Measurements from ENCODE around the gene DNAI1.

GRCh38 chr9:34506623-34507022 lies 48.0 kb downstream of the DNAI1 start:
- TF ChIP-seq CTCF (IDR thresholded peaks at IDR 0.05 in 2 of 3, conservative IDR thresholded peaks at IDR 0.05 in 1 of 3; ENCODE audit: borderline replicate concordance in 1 of 3, insufficient read depth in 1 of 3, low read depth in 2 of 3, low read length in 2 of 3) (no peak), POLR2AphosphoS5 (IDR thresholded peaks at IDR 0.05; ENCODE audit: low read depth, low read length) (no peak), ZNF274 (IDR thresholded peaks at IDR 0.05; ENCODE audit: low read depth, low read length) (no peak), EZH2phosphoT487 (IDR thresholded peaks at IDR 0.05; ENCODE audit: borderline replicate concordance) (no peak), POLR2A (IDR thresholded peaks at IDR 0.05; ENCODE audit: borderline replicate concordance, extremely low read depth, insufficient read depth, insufficient read length) (no peak), SIN3A (IDR thresholded peaks at IDR 0.05; ENCODE audit: low read depth) (no peak), EZH2 (IDR thresholded peaks at IDR 0.05) (no peak), YY1 (IDR thresholded peaks at IDR 0.05; ENCODE audit: extremely low read depth, insufficient replicate concordance, low read depth, low read length) (no peak), TCF7L2 (IDR thresholded peaks at IDR 0.05; ENCODE audit: borderline replicate concordance, extremely low read depth, insufficient read depth, insufficient read length) (no peak)
